ENCODE data around the gene PHAF1. TPM values are rescaled to one million over a fixed set of nuclear protein-coding genes. Genes with fewer than 3 reads are reported as not detected.

PHAF1 gene
- total RNA-seq, 2 donors from 2014 or later, result 10.0 to 14.0 TPM

- H3K27ac ChIP-seq, result no peak overlapping the region
- no peak for TF ChIP-seq CTCF (IDR thresholded peaks at IDR 0.05)
- DNase-seq, result no peak
- H3K27me3 ChIP-seq, result peaks cover 31% of the 10 kb centered on the region
- H3K36me3 ChIP-seq, result no peaks in the 10 kb centered on the region
- intact Hi-C loops (cut with DNase I), result no loop called here
- H3K4me3 ChIP-seq, result peak overlapping the region; percentile 28
- peak overlapping the region; percentile 30 to 46 for H3K9ac ChIP-seq (ENCODE audit: low read depth in 2 of 2, low read length in 2 of 2)
- H3K9me3 ChIP-seq, result no peaks in the 10 kb centered on the region
- H3K4me1 ChIP-seq, result peaks cover 19% of the 10 kb centered on the region
Measured at GRCh38 chr16:67163999-67164558, 54.3 kb downstream of the PHAF1 start.

GRCh38 chr16:67164599-67165061 lies 54.9 kb downstream of the PHAF1 start, which contains the start of gene HSF4:
Gene HSF4, plus strand, starts transcription at chr16:67164745. Its CDS starts 67 bp downstream, at chr16:67164812.
- H3K9ac ChIP-seq (ENCODE audit: low read depth in 2 of 2, low read length in 2 of 2), result peak within 1 kb of the TSS; percentile 46 to 47
- peaks cover 31% of the 10 kb centered on the region for H3K27me3 ChIP-seq
- TF ChIP-seq CTCF (IDR thresholded peaks at IDR 0.05), result no peak
- peak within 1 kb of the TSS; percentile 28 for H3K4me3 ChIP-seq
- no peaks in the 10 kb centered on the region for H3K9me3 ChIP-seq
- H3K27ac ChIP-seq, result no peak within 1 kb of the TSS
- no peaks in the 10 kb centered on the region for H3K36me3 ChIP-seq
- peaks cover 24% of the 10 kb centered on the region for H3K4me1 ChIP-seq
- intact Hi-C loops (cut with DNase I), result no loop called here
- DNase-seq, result peak; percentile 78

- Histone ChIP-seq H3K4me3 (no peak overlapping the region), H3K9me3 (no peaks in the 10 kb centered on the region), H3K27ac (no peak overlapping the region), H3K4me1 (peaks cover 27% of the 10 kb centered on the region), H3K36me3 (no peaks in the 10 kb centered on the region), H3K27me3 (peaks cover 31% of the 10 kb centered on the region), H3K9ac (ENCODE audit: low read depth in 2 of 2, low read length in 2 of 2) (peak overlapping the region; percentile 46 to 47)
- no peak for TF ChIP-seq CTCF (IDR thresholded peaks at IDR 0.05)
- intact Hi-C loops (cut with DNase I), result no loop called here
- DNase-seq, result no peak
Measured at GRCh38 chr16:67165121-67166078, 55.7 kb downstream of the PHAF1 start.

- no peak overlapping the region for H3K9ac ChIP-seq (ENCODE audit: low read depth in 2 of 2, low read length in 2 of 2)
- no peak for TF ChIP-seq CTCF (IDR thresholded peaks at IDR 0.05)
- no peaks in the 10 kb centered on the region for H3K36me3 ChIP-seq
- H3K4me3 ChIP-seq, result no peak overlapping the region
- intact Hi-C loops (cut with DNase I), result no loop called here
- H3K27me3 ChIP-seq, result peaks cover 31% of the 10 kb centered on the region
- DNase-seq, result no peak
- H3K4me1 ChIP-seq, result peaks cover 27% of the 10 kb centered on the region
- no peaks in the 10 kb centered on the region for H3K9me3 ChIP-seq
- H3K27ac ChIP-seq, result no peak overlapping the region
Measured at GRCh38 chr16:67166110-67166547, 56.4 kb downstream of the PHAF1 start.

- H3K9ac ChIP-seq (ENCODE audit: low read depth in 2 of 2, low read length in 2 of 2), result no peak overlapping the region
- H3K4me3 ChIP-seq, result no peak overlapping the region
- DNase-seq, result no peak
- H3K27ac ChIP-seq, result no peak overlapping the region
- no peaks in the 10 kb centered on the region for H3K9me3 ChIP-seq
- TF ChIP-seq CTCF (IDR thresholded peaks at IDR 0.05), result no peak
- intact Hi-C loops (cut with DNase I), result no loop called here
- peaks cover 27% of the 10 kb centered on the region for H3K4me1 ChIP-seq
- H3K36me3 ChIP-seq, result no peaks in the 10 kb centered on the region
- H3K27me3 ChIP-seq, result peaks cover 31% of the 10 kb centered on the region
Measured at GRCh38 chr16:67166598-67167168, 56.9 kb downstream of the PHAF1 start.

Measured in colonic mucosa (tissue), 4 donors.